Fibroblast of skin of abdomen (primary cell): ENCODE measurements around the gene JAKMIP1.
"Not testable (repeated sequence)": the region's sequence is repeated elsewhere in the genome, so short reads cannot be mapped to it uniquely, and the experiment has no call there.

Experiments
- DNase-seq: peaks from one replicate; pipeline ENCODE4 v3.0.0-alpha.2; 2013

Gene JAKMIP1

DNA sequence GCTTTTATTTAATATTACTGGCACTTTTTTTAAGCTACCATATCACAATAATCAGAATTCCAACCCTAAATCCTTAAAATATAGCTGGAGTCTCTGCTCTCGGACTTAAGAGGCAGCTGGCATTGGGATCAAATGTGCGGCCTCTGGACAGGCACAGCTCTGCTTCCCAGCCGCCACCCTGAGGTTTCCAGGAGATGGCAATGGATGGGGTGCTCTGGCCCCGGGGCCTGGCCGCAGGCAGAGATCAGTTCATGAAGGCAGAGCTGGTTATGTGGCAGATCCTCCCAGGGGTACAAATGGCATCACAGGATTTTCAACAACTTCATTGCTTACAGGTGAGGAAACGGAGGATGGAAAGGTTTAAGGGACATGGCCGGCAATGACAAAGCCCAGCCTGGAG lies 57.8 kb downstream of the JAKMIP1 start:
- no peak for DNase-seq

DNA sequence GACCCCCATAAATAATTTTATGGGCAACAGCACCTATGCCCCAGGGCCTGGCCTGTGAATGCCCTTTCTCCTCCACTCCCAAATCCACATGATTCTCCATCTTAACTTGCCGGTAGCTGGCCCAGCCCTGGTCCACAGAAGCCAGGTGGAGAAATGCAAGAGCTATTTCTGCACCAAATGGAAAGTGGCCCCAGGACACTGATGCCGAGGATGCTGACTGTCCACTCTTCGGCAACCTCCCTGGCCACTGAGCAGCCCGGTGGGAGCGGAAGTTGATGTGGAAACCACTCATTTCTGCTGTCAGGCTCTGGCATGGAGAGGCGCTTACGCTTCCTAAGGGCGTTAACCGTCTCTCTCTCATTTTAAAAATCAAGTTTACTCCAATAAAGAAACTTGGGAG lies 58.8 kb downstream of the JAKMIP1 start:
- DNase-seq, result no peak

DNA sequence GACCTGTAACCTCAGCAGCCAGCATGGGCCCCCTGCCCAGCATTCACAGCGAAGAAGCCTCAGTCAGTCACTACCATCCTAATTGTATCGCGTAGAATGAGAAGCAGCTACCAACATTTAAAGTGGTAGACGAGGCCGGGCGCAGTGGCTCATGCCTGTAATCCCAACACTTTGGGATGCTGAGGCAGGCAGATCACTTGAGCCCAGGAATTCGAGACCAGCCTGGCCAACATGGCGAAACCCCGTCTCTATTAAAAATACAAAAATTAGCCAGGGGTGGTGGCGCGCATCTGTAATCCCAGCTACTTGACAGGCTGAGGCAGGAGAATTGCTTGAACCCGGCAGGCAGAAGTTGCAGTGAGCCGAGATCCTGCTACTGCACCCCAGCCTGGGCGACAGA lies 59.3 kb downstream of the JAKMIP1 start:
- DNase-seq, result not testable (repeated sequence)

- DNase-seq, result no peak
These were observed 62.6 kb downstream of the JAKMIP1 start for GRCh38 chr4:6137747-6138135.

- no peak for DNase-seq
These were observed 63.2 kb downstream of the JAKMIP1 start for GRCh38 chr4:6137027-6137746.

- DNase-seq, result no peak
These were observed 65.6 kb downstream of the JAKMIP1 start for GRCh38 chr4:6134612-6135220.

GRCh38 chr4:6132716-6133115 lies 67.6 kb downstream of the JAKMIP1 start:
- no peak for DNase-seq

DNA sequence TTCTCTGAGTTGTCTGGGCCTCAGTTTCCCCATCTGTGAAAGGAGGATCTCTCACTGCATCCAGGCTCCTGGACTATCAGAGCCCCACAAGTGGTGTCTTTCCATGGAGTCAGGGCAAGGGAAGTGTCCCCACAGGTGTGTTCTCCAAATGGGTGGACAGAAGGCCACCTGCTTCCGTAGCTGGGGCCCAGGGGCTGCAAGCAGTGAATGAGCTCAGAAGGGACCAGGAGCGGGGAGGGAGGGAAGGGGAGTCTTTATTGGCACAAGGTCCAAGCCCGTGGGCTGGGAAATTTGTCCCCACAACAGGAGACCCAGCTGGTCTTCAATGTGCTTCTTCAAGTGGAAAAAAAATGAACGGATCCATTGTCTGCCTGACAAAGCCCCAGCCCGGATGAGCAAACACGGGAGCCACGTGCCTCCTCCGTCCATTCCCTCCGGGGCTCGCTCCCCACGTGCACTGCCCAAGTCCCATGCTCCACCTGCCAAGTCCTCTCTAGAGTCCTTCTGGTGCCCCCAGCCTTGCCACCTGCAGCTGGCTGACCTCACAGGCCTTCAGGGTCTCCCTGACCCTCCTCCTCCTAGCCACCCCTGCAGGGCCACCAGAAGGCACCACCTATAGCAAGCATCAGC lies 72.0 kb downstream of the JAKMIP1 start:
- DNase-seq, result no peak

DNA sequence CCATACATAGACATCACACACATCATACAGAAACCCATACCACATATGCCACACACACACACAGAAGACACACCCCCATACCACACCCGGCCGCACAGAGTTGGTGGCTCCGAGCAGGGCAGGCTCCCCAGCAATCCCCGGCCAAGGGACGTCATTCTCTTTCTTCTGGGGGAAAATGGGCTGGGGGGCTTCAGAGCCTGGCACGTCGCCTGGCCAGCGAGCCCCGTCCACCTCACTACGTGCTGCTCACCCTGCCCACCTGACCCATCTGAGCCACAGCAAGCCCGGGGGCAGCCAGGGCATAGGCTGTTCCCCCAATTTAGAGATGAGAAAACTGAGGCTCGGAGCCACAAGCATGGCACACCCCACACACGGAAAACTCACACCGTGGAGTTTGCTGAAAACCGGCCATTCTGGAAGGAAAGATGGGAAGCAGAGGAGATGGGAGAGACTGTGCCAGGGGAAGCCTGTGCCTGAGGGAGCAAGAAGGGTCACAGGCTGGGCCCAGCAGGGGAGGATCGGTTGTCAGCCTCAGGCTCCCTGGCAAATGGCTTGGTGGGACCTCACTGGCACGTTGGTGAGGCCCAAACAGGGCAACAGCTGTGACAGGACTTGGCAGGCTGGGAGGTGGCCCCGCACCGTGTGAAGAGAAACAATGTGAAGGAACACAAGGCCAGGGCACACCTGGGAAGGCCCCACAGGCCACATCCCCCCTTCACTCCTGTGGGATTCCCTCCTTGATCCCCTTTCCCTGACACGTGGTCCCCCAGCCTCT lies 73.2 kb downstream of the JAKMIP1 start:
- no peak for DNase-seq

DNA sequence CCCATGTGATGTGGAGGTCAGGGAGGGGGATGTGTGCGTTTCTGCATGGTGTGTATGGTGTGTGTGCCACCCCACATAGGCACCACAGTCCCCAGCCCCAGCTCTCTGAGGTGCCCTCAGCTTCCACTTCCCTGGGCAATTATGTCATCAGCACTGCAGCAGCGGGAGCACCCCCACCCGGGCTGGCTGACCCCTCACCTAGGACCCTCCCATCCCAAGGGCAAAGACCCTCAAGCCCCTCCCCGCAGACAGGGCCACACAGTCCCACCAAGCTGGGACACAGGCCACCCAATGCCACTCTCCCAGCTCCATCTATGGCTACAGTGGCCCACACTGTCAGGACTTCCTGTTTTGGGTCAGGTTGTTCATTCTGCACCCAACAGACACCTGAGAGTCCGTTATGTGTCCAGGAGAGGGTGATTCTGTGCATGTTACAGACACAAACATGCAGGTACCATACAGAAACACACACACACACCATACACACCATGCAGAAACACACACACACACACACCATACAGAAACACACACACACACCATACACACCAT lies 75.2 kb downstream of the JAKMIP1 start:
- no peak for DNase-seq

DNA sequence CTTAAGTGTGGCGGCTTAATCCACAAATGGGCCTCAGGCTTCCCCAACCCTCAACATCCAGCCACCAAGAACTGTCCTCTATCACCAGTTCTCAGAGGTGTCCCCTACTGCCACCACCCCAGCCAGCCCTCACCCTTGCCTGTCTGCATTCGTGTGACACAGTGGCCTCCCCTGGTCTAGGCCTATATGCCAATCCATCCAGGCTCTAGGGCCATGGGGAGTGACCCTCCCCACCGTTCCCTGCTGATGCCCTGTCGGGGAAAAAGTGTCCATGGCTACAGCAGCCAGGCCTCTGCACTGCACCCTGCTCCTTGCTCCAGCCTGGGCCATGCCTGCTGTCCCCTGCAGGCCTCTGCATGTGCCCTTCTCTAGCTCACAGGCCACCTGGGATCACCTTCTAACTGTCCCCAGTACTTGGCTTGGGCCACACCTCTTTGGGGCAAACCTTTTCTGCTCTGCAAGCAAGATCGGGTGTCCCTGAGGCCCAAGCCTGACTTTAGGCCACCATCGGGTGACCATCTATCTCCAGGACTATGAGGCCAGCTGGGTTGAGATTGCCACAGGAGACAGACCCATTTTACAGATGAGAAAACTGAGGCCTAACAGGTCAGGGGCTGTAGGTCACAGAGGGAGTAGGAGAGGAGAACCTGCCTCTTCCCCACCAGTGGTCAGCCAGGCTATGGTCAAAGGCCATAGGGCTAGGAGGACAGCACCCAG lies 75.8 kb downstream of the JAKMIP1 start:
- no peak for DNase-seq

DNA sequence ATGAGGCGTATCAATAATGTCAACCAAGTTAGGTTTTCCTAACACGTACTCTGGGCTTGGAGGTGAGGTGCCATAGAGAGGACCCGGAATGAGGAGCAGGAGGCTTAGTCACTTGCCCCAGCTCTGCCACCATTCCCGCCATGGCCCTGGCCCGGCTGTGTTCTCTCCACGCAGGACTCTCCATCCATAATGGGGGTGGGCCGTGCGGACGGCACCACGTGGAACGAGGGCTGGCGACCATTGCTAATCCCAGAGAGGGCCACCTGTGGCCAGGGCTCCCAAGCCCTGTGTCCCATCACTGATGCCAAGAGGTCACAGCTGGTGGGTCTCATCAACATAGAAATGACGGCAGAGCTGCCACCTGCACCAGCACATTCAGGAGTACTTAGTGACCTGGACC lies 76.4 kb downstream of the JAKMIP1 start:
- no peak for DNase-seq

GRCh38 chr4:6123541-6123940 lies 76.8 kb downstream of the JAKMIP1 start:
- no peak for DNase-seq

DNA sequence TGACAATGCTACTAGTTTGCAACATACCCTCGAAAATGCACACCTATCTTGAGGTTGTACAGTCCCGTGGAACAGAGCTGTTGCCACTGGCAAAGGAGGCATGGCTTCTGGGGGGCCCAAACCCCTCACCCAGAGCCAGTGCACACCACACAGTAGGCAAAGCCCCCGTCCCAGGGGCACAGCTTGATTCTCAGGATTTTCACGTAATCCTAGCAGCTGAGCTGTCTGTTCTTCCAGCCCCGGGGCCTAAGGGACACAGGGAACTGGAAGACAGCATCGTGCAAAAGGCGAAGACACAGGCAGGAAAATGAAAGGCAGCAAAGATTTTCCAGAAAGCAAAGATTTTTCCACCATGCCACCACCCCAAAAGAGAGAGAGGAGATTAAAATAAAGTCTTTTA lies 77.2 kb downstream of the JAKMIP1 start:
- no peak for DNase-seq

DNA sequence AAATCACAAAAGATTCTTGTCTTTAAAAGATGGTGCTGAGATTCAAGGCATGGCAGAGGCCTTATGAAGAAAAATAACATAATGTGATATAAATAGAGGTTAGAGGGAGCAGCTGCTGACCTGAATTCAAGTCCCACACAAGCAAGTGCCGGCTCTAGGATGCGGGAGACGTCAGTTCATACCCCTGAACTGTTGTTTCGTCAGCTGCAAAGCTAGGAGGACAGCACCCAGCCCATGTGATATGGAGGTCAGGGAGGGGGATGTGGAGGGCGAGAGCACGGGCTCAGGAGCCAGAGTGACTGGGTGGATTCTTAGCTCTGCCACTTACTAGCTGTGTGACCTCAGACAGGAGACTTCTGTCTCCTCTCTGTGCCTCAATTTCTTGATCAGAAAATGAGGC lies 77.9 kb downstream of the JAKMIP1 start:
- no peak for DNase-seq

- no peak for DNase-seq
These were observed 78.4 kb downstream of the JAKMIP1 start for GRCh38 chr4:6121941-6122340.

DNA sequence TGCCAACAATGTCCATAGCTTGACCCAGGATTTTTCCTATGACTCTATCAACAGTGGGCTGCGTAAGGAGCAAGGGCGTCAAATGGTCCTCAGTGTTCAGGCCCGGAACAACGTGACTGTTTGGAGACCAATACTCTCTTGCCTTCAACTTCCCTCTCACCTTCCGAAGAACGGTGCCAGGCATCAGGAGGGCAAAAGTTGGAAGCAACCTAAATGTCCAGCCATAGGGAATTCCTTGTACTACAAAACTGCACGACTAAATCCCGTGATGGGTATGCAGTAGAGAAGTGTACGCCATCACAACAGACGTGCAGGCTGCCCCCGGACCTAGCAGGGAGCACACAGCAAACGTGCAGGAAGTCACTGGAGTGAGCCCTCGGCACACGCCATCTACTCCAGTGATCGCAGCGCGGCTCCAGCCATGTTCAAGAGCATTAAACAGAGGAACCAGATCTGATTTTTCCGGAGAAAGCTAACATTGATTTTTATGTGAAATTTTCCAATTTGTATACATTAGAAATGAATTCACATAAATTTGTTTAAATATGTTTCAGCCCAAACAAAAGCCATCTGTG lies 79.0 kb downstream of the JAKMIP1 start:
- DNase-seq, result no peak

DNA sequence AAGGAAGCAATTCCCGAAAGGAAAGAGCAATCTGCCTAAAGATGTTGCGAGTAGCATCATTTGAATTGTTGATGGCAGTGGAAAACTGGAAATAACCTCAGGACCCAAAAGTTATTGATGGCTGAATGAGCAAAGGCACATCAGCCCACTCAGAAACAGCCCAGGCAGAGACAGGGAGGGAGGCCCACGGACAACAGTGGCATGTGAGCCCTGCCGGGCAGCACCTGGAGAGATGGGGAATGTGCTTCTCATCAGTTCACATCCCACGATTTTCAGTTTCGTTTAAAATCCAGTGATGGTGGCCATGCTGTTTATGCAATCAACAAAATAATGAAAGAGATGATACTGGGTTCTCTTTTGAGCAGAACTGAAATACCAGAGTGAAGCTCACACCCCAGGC lies 80.0 kb downstream of the JAKMIP1 start:
- no peak for DNase-seq

- no peak for DNase-seq
These were observed 80.8 kb downstream of the JAKMIP1 start for GRCh38 chr4:6119507-6120020.

DNA sequence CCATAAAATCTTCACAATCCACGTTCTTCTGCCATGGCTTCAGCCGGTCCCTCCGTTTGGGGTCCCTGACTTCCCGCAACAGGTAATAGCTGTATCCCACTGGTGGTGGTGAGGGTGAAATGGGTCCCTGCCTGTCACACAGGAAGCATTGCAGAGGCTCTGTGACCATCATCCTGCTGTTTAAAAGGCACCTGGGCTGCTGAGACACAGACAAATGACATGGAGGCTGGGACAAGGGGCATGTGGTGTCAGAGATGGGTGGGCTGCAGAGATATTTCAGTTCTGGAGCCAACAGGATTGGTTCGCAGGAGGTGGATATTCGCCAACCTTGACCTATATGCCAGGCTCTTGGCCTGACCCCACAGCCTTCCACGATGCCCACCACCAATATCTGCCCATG lies 82.1 kb downstream of the JAKMIP1 start:
- no peak for DNase-seq

- DNase-seq, result no peak
These were observed 83.6 kb downstream of the JAKMIP1 start for GRCh38 chr4:6116696-6117285.
